Natural killer cell treated with Interleukin-12 subunit alpha and Interleukin-12 subunit beta and Interleukin-15 and Interleukin-18, amount 100 ng/mL, for 72 hours (primary cell): ENCODE measurements around the gene SPTSSB. TPM values are rescaled to one million over a fixed set of nuclear protein-coding genes. Genes with fewer than 3 reads are reported as not detected.

ENCODE experiments used
- ATAC-seq, 2 donors: fragments of 150-1000 bp; cut with Tn5 transposase in 1 of 2; sonication (Bioruptor Pico), chemical (Tn5 transposase) in 1 of 2; 2 replicates each; pipeline ENCODE4 v1.10.0; 2021
- DNase-seq: peaks from one replicate; pipeline ENCODE4 v3.0.0; 2022; ENCODE audit warnings: low spot score
- H3K27ac Mint-ChIP-seq, 2 donors: 1 replicate in 1 of 2; 2 replicates in 1 of 2; pipeline ENCODE4 v1.8.0; 2022; ENCODE audit warnings: mixed read lengths in 2 of 2, mild to moderate bottlenecking in 1 of 2, moderate library complexity in 1 of 2
- H3K27me3 Mint-ChIP-seq, 2 donors: 1 replicate in 1 of 2; 2 replicates in 1 of 2; pipeline ENCODE4 v1.8.0; 2022; ENCODE audit warnings: mixed read lengths in 2 of 2
- H3K36me3 Mint-ChIP-seq: one replicate; pipeline ENCODE4 v1.8.0; 2022; ENCODE audit warnings: mixed read lengths
- H3K4me1 Mint-ChIP-seq, 2 donors: 1 replicate in 1 of 2; 2 replicates in 1 of 2; pipeline ENCODE4 v1.8.0; 2022; ENCODE audit warnings: low read depth in 2 of 2, mixed read lengths in 2 of 2, mild to moderate bottlenecking in 1 of 2
- H3K4me3 Mint-ChIP-seq: one replicate; pipeline ENCODE4 v1.8.0; 2022; ENCODE audit warnings: mixed read lengths
- H3K9me3 Mint-ChIP-seq: 2 replicates; pipeline ENCODE4 v1.8.0; 2022; ENCODE audit warnings: mixed read lengths
- total RNA-seq, 2 donors: library from RNA; stranded (reverse); gene quantifications; one replicate each; pipeline ENCODE4 v1.2.3, GENCODE V29; 2022

The SPTSSB gene
- total RNA-seq, 2 donors from 2014 or later, result not detected

GRCh38 chr3:161372321-161373260, 1.3 kb upstream of the SPTSSB start:
- DNase-seq (no peak), ATAC-seq (peak; percentile 65 to 70)
- peaks cover 40 to 73% of the 10 kb centered on the region in 2 donors for H3K27me3 Mint-ChIP-seq
- no peaks in the 10 kb centered on the region for H3K9me3 Mint-ChIP-seq
- H3K27ac Mint-ChIP-seq, result no peak overlapping the region
- H3K4me3 Mint-ChIP-seq, result peak overlapping the region; percentile 73
- no peaks in the 10 kb centered on the region for H3K36me3 Mint-ChIP-seq
- peaks cover 8 to 18% of the 10 kb centered on the region in 2 donors for H3K4me1 Mint-ChIP-seq

GRCh38 chr3:161369531-161369930, 1.8 kb downstream of the SPTSSB start:
- no peaks in the 10 kb centered on the region for H3K9me3 Mint-ChIP-seq
- H3K27me3 Mint-ChIP-seq, result peaks cover 45 to 59% of the 10 kb centered on the region in 2 donors
- H3K4me3 Mint-ChIP-seq, result no peak overlapping the region
- no peak for ATAC-seq
- DNase-seq, result no peak
- H3K27ac Mint-ChIP-seq, result no peak overlapping the region
- H3K4me1 Mint-ChIP-seq, result peaks cover 8 to 18% of the 10 kb centered on the region in 2 donors
- no peaks in the 10 kb centered on the region for H3K36me3 Mint-ChIP-seq

GRCh38 chr3:161366094-161366493, 5.2 kb downstream of the SPTSSB start:
- no peak overlapping the region for H3K27ac Mint-ChIP-seq
- no peaks in the 10 kb centered on the region for H3K9me3 Mint-ChIP-seq
- no peaks in the 10 kb centered on the region for H3K4me1 Mint-ChIP-seq
- no peak for ATAC-seq
- H3K27me3 Mint-ChIP-seq, result peaks cover 25 to 31% of the 10 kb centered on the region in 2 donors
- no peak overlapping the region for H3K4me3 Mint-ChIP-seq
- DNase-seq, result no peak
- H3K36me3 Mint-ChIP-seq, result no peaks in the 10 kb centered on the region

- H3K27ac Mint-ChIP-seq, result no peak overlapping the region
- no peaks in the 10 kb centered on the region for H3K9me3 Mint-ChIP-seq
- no peak for DNase-seq
- no peak for ATAC-seq
- no peaks in the 10 kb centered on the region for H3K4me1 Mint-ChIP-seq
- peaks cover 10 to 27% of the 10 kb centered on the region in 2 donors for H3K27me3 Mint-ChIP-seq
- no peaks in the 10 kb centered on the region for H3K36me3 Mint-ChIP-seq
- H3K4me3 Mint-ChIP-seq, result no peak overlapping the region
Measured at GRCh38 chr3:161358488-161358887, 12.8 kb downstream of the SPTSSB start.

GRCh38 chr3:161356287-161356686, 15.0 kb downstream of the SPTSSB start:
- no peak for ATAC-seq
- Mint-ChIP-seq H3K4me3 (no peak overlapping the region), H3K27me3 (peaks cover 18 to 41% of the 10 kb centered on the region in 2 donors), H3K4me1 (no peaks in the 10 kb centered on the region), H3K9me3 (no peaks in the 10 kb centered on the region), H3K27ac (no peak overlapping the region), H3K36me3 (no peaks in the 10 kb centered on the region)
- DNase-seq, result no peak

GRCh38 chr3:161355508-161355907, 15.8 kb downstream of the SPTSSB start:
- no peaks in the 10 kb centered on the region for H3K9me3 Mint-ChIP-seq
- no peak for ATAC-seq
- H3K4me3 Mint-ChIP-seq, result no peak overlapping the region
- H3K4me1 Mint-ChIP-seq, result no peaks in the 10 kb centered on the region
- H3K36me3 Mint-ChIP-seq, result no peaks in the 10 kb centered on the region
- H3K27me3 Mint-ChIP-seq, result peaks cover 14 to 33% of the 10 kb centered on the region in 2 donors
- no peak overlapping the region for H3K27ac Mint-ChIP-seq
- no peak for DNase-seq

GRCh38 chr3:161354554-161354953, 16.8 kb downstream of the SPTSSB start:
- Mint-ChIP-seq H3K36me3 (no peaks in the 10 kb centered on the region), H3K4me3 (no peak overlapping the region), H3K9me3 (no peaks in the 10 kb centered on the region), H3K4me1 (peaks cover 6% of the 10 kb centered on the region in 2 donors), H3K27ac (no peak overlapping the region), H3K27me3 (peaks cover 17 to 32% of the 10 kb centered on the region in 2 donors)
- ATAC-seq (no peak), DNase-seq (no peak)

- H3K36me3 Mint-ChIP-seq, result no peaks in the 10 kb centered on the region
- no peak overlapping the region for H3K4me3 Mint-ChIP-seq
- peaks cover 13 to 14% of the 10 kb centered on the region in 2 donors for H3K4me1 Mint-ChIP-seq
- peaks cover 34 to 50% of the 10 kb centered on the region in 2 donors for H3K27me3 Mint-ChIP-seq
- ATAC-seq, result no peak
- DNase-seq, result no peak
- H3K27ac Mint-ChIP-seq, result no peak overlapping the region
- H3K9me3 Mint-ChIP-seq, result no peaks in the 10 kb centered on the region
Measured at GRCh38 chr3:161351330-161351729, 20.0 kb downstream of the SPTSSB start.

GRCh38 chr3:161350916-161351315, 20.4 kb downstream of the SPTSSB start:
- peaks cover 34 to 53% of the 10 kb centered on the region in 2 donors for H3K27me3 Mint-ChIP-seq
- peaks cover 13 to 14% of the 10 kb centered on the region in 2 donors for H3K4me1 Mint-ChIP-seq
- no peak overlapping the region for H3K27ac Mint-ChIP-seq
- DNase-seq (no peak), ATAC-seq (no peak)
- no peak overlapping the region for H3K4me3 Mint-ChIP-seq
- H3K9me3 Mint-ChIP-seq, result no peaks in the 10 kb centered on the region
- H3K36me3 Mint-ChIP-seq, result no peaks in the 10 kb centered on the region

GRCh38 chr3:161349529-161350312, 21.6 kb downstream of the SPTSSB start:
- DNase-seq (no peak), ATAC-seq (peak; percentile 77 to 83)
- H3K9me3 Mint-ChIP-seq, result no peaks in the 10 kb centered on the region
- no peaks in the 10 kb centered on the region for H3K36me3 Mint-ChIP-seq
- H3K4me3 Mint-ChIP-seq, result no peak overlapping the region
- peaks cover 13 to 14% of the 10 kb centered on the region in 2 donors for H3K4me1 Mint-ChIP-seq
- peaks cover 30 to 49% of the 10 kb centered on the region in 2 donors for H3K27me3 Mint-ChIP-seq
- peak overlapping the region in 1 of 2 donors; percentile 9 for H3K27ac Mint-ChIP-seq

GRCh38 chr3:161348796-161349400, 22.4 kb downstream of the SPTSSB start:
- Mint-ChIP-seq H3K4me1 (peaks cover 13 to 14% of the 10 kb centered on the region in 2 donors), H3K27me3 (peaks cover 30 to 49% of the 10 kb centered on the region in 2 donors), H3K4me3 (no peak overlapping the region), H3K9me3 (no peaks in the 10 kb centered on the region), H3K36me3 (no peaks in the 10 kb centered on the region), H3K27ac (peak overlapping the region in 1 of 2 donors; percentile 9)
- no peak for DNase-seq
- no peak for ATAC-seq

- Mint-ChIP-seq H3K27me3 (peaks cover 29 to 48% of the 10 kb centered on the region in 2 donors), H3K36me3 (no peaks in the 10 kb centered on the region), H3K27ac (no peak overlapping the region), H3K9me3 (no peaks in the 10 kb centered on the region), H3K4me1 (peaks cover 13 to 14% of the 10 kb centered on the region in 2 donors), H3K4me3 (no peak overlapping the region)
- ATAC-seq (no peak), DNase-seq (no peak)
Measured at GRCh38 chr3:161347726-161348125, 23.6 kb downstream of the SPTSSB start.

GRCh38 chr3:161345023-161345422, 26.3 kb downstream of the SPTSSB start:
- Mint-ChIP-seq H3K9me3 (no peaks in the 10 kb centered on the region), H3K27ac (no peak overlapping the region)

More at GRCh38 chr3:161345023-161345422, 26.3 kb downstream of the SPTSSB start:
- ATAC-seq (no peak), DNase-seq (no peak)
- Mint-ChIP-seq H3K36me3 (no peaks in the 10 kb centered on the region), H3K4me3 (no peak overlapping the region), H3K27me3 (peaks cover 40 to 58% of the 10 kb centered on the region in 2 donors), H3K4me1 (peaks cover 12 to 13% of the 10 kb centered on the region in 2 donors)
